ENCODE results near the gene AKR1D1.
A peak's percentile ranks its signal among the peaks of the same experiment; 100 is the strongest.
"Not testable (repeated sequence)": the region's sequence is repeated elsewhere in the genome, so short reads cannot be mapped to it uniquely, and the experiment has no call there.

Gene AKR1D1

DNA sequence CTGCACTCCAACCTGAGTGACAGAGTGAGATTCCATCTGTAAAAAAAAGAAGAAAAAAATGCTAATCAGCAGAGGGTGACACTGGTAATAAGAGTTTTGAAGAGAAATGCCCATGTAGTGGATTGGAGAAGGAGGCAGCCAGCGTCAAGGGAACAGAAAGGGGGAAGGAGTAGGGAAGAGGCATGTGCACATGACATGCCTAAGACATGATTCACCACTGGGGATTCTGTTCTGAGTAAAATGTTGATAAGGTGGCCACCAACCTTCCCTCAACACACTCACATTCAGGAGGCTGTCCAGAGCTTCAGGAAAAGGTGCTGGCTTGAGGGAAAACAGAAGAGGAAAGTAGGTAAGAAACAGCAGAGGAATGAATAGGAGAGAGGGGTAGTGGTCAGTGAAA is 39.9 kb downstream of the AKR1D1 start:
- FAIRE-seq = no peak
- no peak for DNase-seq (ENCODE audit: extremely low spot score, insufficient read length, low read depth)

DNA sequence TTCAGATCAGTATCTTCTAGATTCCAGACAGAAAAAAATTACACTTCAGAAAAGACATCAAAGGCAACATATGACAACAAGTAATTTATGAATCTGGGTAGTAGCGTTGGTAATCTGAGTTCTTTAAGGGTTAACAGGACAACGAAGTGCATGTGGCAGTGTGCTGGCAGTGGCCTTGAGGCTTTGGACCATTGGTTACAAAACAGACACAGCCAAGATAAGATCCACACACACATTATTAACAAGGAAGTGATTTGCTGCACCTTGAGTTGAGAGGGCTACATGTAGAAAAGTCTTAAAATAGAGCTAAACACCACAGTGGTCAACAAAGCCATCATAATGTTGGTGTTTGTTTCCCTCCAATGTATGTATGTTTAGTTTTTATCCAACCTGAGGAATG is 40.6 kb downstream of the AKR1D1 start:
- DNase-seq (ENCODE audit: extremely low spot score, insufficient read length, low read depth) = no peak
- no peak for FAIRE-seq

GRCh38 chr7:138120140-138120827 is 44.0 kb downstream of the AKR1D1 start:
- DNase-seq (ENCODE audit: extremely low spot score, insufficient read length, low read depth) (no peak), FAIRE-seq (no peak)

GRCh38 chr7:138122162-138122561 is 45.9 kb downstream of the AKR1D1 start:
- DNase-seq (ENCODE audit: extremely low spot score, insufficient read length, low read depth) (no peak), FAIRE-seq (no peak)

GRCh38 chr7:138125119-138125518 is 48.9 kb downstream of the AKR1D1 start:
- DNase-seq (ENCODE audit: extremely low spot score, insufficient read length, low read depth) (no peak), FAIRE-seq (no peak)

GRCh38 chr7:138125598-138126111 is 49.4 kb downstream of the AKR1D1 start:
- peak; percentile 5 for FAIRE-seq
- DNase-seq (ENCODE audit: extremely low spot score, insufficient read length, low read depth) = peak; percentile 17

DNA sequence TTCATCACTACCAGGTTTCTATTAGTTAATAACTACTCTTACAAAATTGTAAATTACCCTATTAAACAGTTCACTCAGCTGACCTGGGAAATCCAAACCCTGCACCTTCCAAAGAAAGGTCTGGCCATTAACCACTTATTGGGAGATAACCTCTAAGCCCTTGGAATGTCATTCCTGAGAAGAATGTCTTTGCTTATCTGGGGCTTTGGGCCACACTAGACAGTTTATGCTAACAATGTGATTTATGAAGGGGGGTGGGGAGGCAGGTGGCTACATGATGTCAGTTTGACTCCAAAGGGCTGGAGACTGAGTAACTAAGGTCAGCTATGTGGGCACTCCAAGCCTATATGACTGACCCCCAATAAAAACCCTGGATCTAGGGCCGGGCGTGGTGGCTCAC is 50.7 kb downstream of the AKR1D1 start:
- DNase-seq (ENCODE audit: extremely low spot score, insufficient read length, low read depth) = no peak

GRCh38 chr7:138127996-138128395 is 51.7 kb downstream of the AKR1D1 start:
- DNase-seq (ENCODE audit: extremely low spot score, insufficient read length, low read depth) (no peak), FAIRE-seq (no peak)

More for the DNA sequence above, 50.7 kb downstream of the AKR1D1 start:
- no peak for FAIRE-seq

GRCh38 chr7:138129551-138130165 is 53.4 kb downstream of the AKR1D1 start:
- DNase-seq (ENCODE audit: extremely low spot score, insufficient read length, low read depth) = no peak
- FAIRE-seq = no peak

- no peak for DNase-seq (ENCODE audit: extremely low spot score, insufficient read length, low read depth)
- peak; percentile 12 for FAIRE-seq
Measured at GRCh38 chr7:138137423-138138171, 61.3 kb downstream of the AKR1D1 start.

DNA sequence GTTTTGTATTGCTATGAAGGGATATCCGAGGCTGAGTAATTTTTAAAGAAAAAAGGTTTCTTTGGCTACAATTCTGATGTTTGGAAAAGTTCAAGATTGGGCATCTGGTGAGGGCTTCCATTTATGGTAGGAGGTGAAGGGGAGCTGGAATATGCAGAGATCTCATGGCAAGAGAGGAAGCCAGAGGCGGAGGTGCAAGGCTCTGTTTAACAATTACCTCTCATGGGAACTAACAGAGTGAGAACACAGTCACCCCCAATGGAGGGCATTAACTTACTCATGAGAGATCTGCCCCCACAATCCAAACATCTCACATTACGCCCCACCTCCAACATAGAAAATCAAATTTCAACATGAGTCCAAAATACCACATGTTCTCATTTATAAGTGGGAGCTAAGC is 62.0 kb downstream of the AKR1D1 start:
- DNase-seq (ENCODE audit: extremely low spot score, insufficient read length, low read depth) (no peak), FAIRE-seq (no peak)

DNA sequence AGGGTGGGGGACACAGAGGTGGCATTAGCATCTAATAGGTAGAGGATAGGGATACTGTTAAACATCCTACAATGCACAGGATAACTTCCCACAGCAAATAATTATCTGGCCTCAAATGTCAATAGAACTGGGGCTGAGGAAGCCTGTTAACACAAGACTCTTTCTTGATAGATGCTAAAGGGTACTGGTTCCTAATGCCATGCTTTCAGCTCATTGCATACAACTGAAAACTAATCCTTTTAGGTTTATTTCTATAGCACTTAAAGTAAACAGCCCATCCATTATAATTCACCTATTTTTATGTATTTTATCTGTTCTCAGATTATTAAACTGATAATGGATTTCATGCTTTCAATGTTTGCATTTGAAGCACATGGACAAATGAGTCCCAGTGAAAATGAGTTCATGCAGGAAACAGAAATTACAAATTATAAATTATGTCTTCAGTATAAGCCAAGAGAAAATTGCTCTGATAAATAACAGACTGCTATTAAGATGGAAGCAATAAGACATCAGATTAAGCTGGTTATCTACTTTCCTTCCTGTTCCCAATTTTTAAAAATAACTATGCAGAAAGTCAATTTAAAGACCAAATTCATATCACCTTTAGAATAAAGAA is 66.4 kb downstream of the AKR1D1 start:
- no peak for DNase-seq (ENCODE audit: extremely low spot score, insufficient read length, low read depth)
- FAIRE-seq = no peak

- DNase-seq (ENCODE audit: extremely low spot score, insufficient read length, low read depth) = no peak
- FAIRE-seq = no peak
Measured at GRCh38 chr7:138144958-138145357, 68.7 kb downstream of the AKR1D1 start.

DNA sequence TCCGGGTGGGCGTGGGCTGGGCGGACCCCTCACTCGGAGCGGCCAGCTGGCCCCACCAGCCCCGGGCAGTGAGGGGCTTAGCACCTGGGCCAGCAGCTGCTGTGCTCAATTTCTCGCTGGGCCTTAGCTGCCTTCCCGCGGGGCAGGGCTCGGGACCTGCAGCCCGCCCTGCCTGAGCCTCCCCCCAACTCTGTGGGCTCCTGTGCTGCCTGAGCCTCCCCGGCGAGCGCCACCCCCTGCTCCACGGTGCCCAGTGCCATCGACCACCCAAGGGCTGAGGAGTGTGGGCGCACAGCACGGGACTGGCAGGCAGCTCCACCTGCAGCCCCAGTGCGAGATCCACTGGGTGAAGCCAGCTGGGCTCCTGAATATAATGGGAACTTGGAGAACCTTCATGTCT is 70.0 kb downstream of the AKR1D1 start:
- DNase-seq (ENCODE audit: extremely low spot score, insufficient read length, low read depth); FAIRE-seq: not testable (repeated sequence)

GRCh38 chr7:138146757-138147734 is 70.8 kb downstream of the AKR1D1 start:
- DNase-seq (ENCODE audit: extremely low spot score, insufficient read length, low read depth); FAIRE-seq: not testable (repeated sequence)

DNA sequence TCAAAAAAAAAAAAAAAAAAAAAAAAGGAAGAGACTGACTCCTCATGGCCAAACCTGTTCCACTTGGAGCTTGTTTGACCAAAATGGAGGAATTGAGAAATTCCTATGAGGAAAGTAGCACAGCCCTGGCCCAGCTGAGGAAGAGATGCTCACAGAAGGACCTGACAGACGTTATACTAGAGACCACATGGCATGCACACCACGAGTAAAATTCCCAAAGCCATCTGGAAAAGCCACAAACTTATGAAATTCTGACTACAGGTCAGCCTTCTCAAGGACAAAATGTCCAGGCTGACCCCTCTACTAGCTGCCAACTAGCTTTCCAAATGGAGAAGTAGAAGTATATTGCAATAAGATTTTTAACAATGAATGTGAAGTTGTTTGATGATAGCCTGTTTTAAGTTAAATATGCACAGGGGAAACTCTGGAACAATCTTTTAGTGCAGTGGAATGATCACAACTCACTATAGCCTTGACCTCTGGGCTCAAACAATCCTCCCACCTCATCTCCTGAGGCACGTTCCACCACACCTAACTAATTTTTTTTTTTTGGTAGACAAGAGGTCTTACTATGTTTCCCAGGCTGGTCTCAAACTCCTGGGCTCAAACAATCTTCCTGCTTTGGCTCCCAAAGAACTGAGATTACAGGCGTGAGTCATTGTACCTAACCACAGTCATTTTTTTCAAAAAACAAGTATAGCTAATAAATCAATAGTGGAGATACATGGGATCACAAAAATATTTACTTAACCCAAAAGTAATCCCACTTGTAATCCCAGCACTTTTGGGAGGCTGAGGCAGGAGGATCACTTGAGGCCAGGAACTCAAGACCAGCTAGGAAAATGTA is 75.7 kb downstream of the AKR1D1 start:
- FAIRE-seq = no peak
- no peak for DNase-seq (ENCODE audit: extremely low spot score, insufficient read length, low read depth)

DNA sequence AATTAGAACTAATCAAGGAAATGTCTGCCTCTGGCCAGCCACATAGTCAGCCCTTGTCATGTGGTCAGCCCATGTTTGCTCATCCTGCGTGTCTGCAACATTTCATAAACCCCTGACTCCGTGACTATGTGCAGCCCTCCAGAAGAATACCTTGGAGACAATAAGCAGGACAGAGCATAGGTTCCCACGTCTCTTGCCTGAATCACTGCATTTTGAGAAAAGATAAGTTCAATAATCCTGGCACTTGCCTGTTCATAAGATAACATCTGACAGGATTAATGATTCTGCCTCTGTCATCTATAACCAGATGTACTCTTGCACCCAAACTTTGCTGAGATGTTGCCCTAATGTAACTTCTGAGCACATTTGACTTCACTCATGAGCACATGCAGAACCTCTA is 78.4 kb downstream of the AKR1D1 start:
- FAIRE-seq (no peak), DNase-seq (ENCODE audit: extremely low spot score, insufficient read length, low read depth) (no peak)

DNA sequence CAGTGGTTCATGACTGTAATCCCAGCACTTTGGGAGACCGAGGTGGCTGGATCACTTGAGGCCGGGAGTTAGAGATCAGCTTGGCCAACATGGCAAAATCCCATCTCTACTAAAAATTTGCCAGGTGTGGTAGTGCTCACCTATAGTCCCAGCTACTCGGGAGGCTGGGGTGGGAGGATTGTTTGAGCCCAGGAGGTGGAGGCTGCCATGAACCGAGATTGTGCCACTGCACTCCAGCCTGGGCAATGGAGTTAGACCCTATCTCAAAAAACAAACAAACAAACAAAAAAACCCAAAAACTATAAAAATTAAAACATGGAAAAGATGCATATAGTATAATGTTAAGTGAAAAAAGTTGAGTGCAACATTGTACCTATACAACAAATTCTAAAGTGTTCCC is 81.4 kb downstream of the AKR1D1 start:
- no peak for DNase-seq (ENCODE audit: extremely low spot score, insufficient read length, low read depth)
- no peak for FAIRE-seq

Measured in GM18507 (cell line).